MM.1S (cell line): ENCODE measurements around the gene TAS2R5.
"Not testable (repeated sequence)": the region's sequence is repeated elsewhere in the genome, so short reads cannot be mapped to it uniquely, and the experiment has no call there.

Source experiments
- DNase-seq: peaks from one replicate; pipeline ENCODE4 v3.0.0-alpha.2; 2015
- H2AFZ ChIP-seq: fragments of 300-600 bp; sonication (generic); 2 replicates; pipeline ENCODE4 v1.6.0; 2016; ENCODE audit warnings: antibody characterized with exemption, low read length
- H3F3A ChIP-seq: fragments of 300-600 bp; sonication (generic); 2 replicates; pipeline ENCODE4 v1.6.1; 2016; ENCODE audit warnings: mild to moderate bottlenecking, antibody characterized with exemption, low read length, moderate library complexity, mixed read lengths; ENCODE audit not compliant: insufficient read depth
- H3K27ac ChIP-seq: fragments of 300-600 bp; sonication (generic); 2 replicates; pipeline ENCODE4 v1.5.1; 2016; ENCODE audit warnings: mild to moderate bottlenecking, low read length
- H3K27me3 ChIP-seq: fragments of 300-600 bp; sonication (generic); replicated peaks from 2 replicates; pipeline ENCODE4 v1.6.0; 2016; ENCODE audit warnings: low read length; ENCODE audit not compliant: insufficient read depth
- H3K36me3 ChIP-seq: fragments of 300-600 bp; sonication (generic); replicated peaks from 2 replicates; pipeline ENCODE4 v1.6.1; 2016; ENCODE audit warnings: mild to moderate bottlenecking, low read length, mixed read lengths; ENCODE audit not compliant: insufficient read depth
- H3K4me1 ChIP-seq: fragments of 300-600 bp; sonication (generic); 2 replicates; pipeline ENCODE4 v1.6.1; 2016; ENCODE audit warnings: low read length, mixed read lengths
- H3K4me2 ChIP-seq: fragments of 300-600 bp; sonication (generic); 2 replicates; pipeline ENCODE4 v1.6.0; 2016; ENCODE audit warnings: low read depth, low read length
- H3K4me3 ChIP-seq: fragments of 300-600 bp; sonication (generic); 2 replicates; pipeline ENCODE4 v1.5.1; 2016; ENCODE audit warnings: low read length, mixed read lengths
- H3K79me2 ChIP-seq: fragments of 300-600 bp; sonication (generic); 2 replicates; pipeline ENCODE4 v1.6.1; 2016; ENCODE audit warnings: mixed run types, low read length, mixed read lengths
- H3K9ac ChIP-seq: fragments of 300-600 bp; sonication (generic); 2 replicates; pipeline ENCODE4 v1.6.1; 2016; ENCODE audit warnings: low read length, mixed read lengths
- H3K9me2 ChIP-seq: fragments of 300-600 bp; sonication (generic); replicated peaks from 2 replicates; pipeline ENCODE4 v1.6.1; 2016; ENCODE audit warnings: mild to moderate bottlenecking, low read length, mixed read lengths; ENCODE audit not compliant: insufficient read depth
- H3K9me3 ChIP-seq: fragments of 300-600 bp; sonication (generic); replicated peaks from 2 replicates; pipeline ENCODE4 v1.6.1; 2016; ENCODE audit warnings: mild to moderate bottlenecking, low read length, mixed read lengths; ENCODE audit not compliant: insufficient read depth
- H4K20me1 ChIP-seq: fragments of 300-600 bp; sonication (generic); 2 replicates; pipeline ENCODE4 v1.6.1; 2016; ENCODE audit warnings: mild to moderate bottlenecking, low read length, moderate library complexity, mixed read lengths; ENCODE audit not compliant: insufficient read depth
- EZH2 ChIP-seq: fragments of 300-600 bp; sonication (generic); optimal IDR thresholded peaks from 2 replicates; pipeline ENCODE3; 2017; ENCODE audit warnings: low read depth, mild to moderate bottlenecking, antibody characterized with exemption, low read length, mixed read lengths
- EZH2phosphoT487 ChIP-seq: fragments of 300-600 bp; sonication (generic); IDR thresholded peaks from 2 replicates; pipeline ENCODE4 v1.6.1; 2018; ENCODE audit warnings: antibody characterized with exemption, low read length
- TF ChIP-seq, protein P1 (sequence below): fragments of 300-600 bp; sonication (generic); IDR thresholded peaks from 2 replicates; pipeline ENCODE4 v1.5.1; 2016; ENCODE audit warnings: antibody characterized with exemption, low read length, mixed read lengths

The TAS2R5 gene

DNA sequence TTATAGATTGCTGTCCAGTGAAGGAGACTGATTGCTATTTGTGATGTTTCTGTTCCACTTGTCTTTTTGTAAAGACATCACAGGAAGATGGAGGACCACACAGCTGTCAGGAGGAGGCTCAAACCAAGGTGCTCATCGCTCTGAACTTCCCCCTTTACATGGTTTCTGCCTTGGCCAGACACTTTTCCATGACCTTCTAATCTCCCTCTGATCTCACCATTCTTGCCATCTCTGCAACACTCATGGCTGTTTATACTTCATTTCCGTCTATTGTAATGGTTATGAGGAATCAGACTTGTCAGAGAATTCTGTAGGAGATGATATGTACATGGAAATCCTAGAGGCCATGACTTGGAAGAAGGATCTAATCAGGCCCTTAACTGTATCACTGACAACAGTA, 1.7 kb upstream of the TAS2R5 start:
- Histone ChIP-seq H3K27me3 (no peaks in the 10 kb centered on the region), H3F3A (no peaks in the 10 kb centered on the region), H3K9me2 (no peaks in the 10 kb centered on the region), H3K4me2 (no peak overlapping the region), H2AFZ (no peak overlapping the region), H3K36me3 (no peaks in the 10 kb centered on the region), H3K4me3 (no peak overlapping the region), H3K4me1 (no peaks in the 10 kb centered on the region), H3K27ac (no peak overlapping the region), H3K9ac (no peak overlapping the region), H3K9me3 (no peaks in the 10 kb centered on the region), H3K79me2 (no peaks in the 10 kb centered on the region), H4K20me1 (no peaks in the 10 kb centered on the region)
- TF ChIP-seq EZH2phosphoT487 = no peak
- no peak for TF ChIP-seq EZH2
- TF ChIP-seq, protein P1, sequence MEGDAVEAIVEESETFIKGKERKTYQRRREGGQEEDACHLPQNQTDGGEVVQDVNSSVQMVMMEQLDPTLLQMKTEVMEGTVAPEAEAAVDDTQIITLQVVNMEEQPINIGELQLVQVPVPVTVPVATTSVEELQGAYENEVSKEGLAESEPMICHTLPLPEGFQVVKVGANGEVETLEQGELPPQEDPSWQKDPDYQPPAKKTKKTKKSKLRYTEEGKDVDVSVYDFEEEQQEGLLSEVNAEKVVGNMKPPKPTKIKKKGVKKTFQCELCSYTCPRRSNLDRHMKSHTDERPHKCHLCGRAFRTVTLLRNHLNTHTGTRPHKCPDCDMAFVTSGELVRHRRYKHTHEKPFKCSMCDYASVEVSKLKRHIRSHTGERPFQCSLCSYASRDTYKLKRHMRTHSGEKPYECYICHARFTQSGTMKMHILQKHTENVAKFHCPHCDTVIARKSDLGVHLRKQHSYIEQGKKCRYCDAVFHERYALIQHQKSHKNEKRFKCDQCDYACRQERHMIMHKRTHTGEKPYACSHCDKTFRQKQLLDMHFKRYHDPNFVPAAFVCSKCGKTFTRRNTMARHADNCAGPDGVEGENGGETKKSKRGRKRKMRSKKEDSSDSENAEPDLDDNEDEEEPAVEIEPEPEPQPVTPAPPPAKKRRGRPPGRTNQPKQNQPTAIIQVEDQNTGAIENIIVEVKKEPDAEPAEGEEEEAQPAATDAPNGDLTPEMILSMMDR = no peak
- DNase-seq = no peak

DNA sequence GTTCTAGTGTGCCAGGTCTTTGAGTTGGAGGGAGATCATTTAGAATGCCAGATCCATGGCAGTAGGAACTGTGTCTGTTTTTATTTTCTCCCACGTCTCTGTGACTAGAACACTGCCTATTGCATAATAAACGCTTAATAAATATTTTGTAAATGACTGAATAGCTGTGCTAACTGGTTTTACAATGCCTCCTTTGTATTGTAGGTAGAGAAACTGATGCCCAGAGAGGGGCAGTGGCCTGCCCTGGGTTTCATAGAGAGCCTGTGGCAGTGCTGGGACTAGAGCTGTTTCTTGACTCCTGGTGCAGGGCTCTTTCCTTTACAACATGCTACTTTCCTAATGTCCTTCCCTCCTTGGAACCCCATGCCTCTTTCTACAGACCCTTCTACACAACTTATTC, 2.5 kb downstream of the TAS2R5 start:
- Histone ChIP-seq H3K27ac (no peak overlapping the region), H3K4me3 (no peak overlapping the region), H4K20me1 (no peaks in the 10 kb centered on the region), H3K36me3 (no peaks in the 10 kb centered on the region), H3K79me2 (no peaks in the 10 kb centered on the region), H2AFZ (no peak overlapping the region), H3K27me3 (no peaks in the 10 kb centered on the region), H3K9me2 (no peaks in the 10 kb centered on the region), H3K9me3 (no peaks in the 10 kb centered on the region), H3K4me2 (no peak overlapping the region), H3F3A (no peaks in the 10 kb centered on the region), H3K4me1 (no peaks in the 10 kb centered on the region), H3K9ac (no peak overlapping the region)
- TF ChIP-seq EZH2phosphoT487 (no peak), EZH2 (no peak)
- TF ChIP-seq, protein P1 = no peak
- DNase-seq = no peak

DNA sequence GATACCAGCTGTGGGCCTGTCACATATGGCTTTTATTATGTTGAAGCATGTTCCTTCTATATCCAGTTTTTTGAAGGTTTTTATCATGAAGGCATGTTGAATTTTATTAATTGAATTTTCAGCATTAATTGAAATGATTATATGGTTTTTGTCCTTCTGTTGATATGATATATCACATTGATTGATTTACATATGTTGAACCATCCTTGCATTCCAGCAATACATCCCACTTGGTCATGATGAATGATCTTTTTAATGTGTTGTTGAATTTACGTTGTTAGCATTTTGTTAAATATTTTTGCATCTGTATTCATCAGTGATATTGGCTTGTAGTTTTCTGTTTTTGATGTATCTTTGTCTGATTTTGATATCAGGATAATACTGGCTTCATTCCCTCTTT, 30.1 kb downstream of the TAS2R5 start:
- Histone ChIP-seq H2AFZ (no peak overlapping the region), H3K9me2 (no peaks in the 10 kb centered on the region), H3F3A (no peaks in the 10 kb centered on the region), H4K20me1 (no peaks in the 10 kb centered on the region), H3K79me2 (no peaks in the 10 kb centered on the region), H3K9me3 (no peaks in the 10 kb centered on the region), H3K4me3 (no peak overlapping the region), H3K27me3 (no peaks in the 10 kb centered on the region), H3K4me1 (no peaks in the 10 kb centered on the region), H3K4me2 (no peak overlapping the region), H3K27ac (no peak overlapping the region), H3K36me3 (no peaks in the 10 kb centered on the region), H3K9ac (no peak overlapping the region)
- no peak for DNase-seq
- TF ChIP-seq EZH2phosphoT487 (no peak), EZH2 (no peak)
- TF ChIP-seq, protein P1 = no peak

DNA sequence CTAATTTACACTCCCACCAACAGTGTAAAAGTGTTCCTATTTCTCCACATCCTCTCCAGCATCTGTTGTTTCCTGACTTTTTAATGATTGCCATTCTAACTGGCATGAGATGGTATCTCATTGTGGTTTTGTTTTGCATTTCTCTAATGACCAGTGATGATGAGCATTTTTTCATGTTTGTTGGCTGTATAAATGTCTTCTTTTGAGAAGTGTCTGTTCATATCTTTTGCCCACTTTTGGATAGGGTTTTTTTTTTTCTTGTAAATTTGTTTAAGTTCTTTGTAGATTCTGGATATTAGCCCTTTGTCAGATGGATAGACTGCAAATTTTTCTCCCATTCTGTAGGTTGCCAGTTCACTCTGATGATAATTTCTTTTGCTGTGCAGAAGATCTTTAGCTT, 32.4 kb downstream of the TAS2R5 start:
- H3K9me3 ChIP-seq, DNase-seq, H3K36me3 ChIP-seq, H3K9me2 ChIP-seq, H3F3A ChIP-seq, H3K79me2 ChIP-seq, H3K4me2 ChIP-seq, H3K4me1 ChIP-seq, H3K9ac ChIP-seq, H3K4me3 ChIP-seq, H3K27ac ChIP-seq, H2AFZ ChIP-seq, H4K20me1 ChIP-seq, H3K27me3 ChIP-seq: not testable (repeated sequence)
